GM12892 (cell line): ENCODE data around the gene ATP6V1G3.
"Not testable (repeated sequence)": the region's sequence is repeated elsewhere in the genome, so short reads cannot be mapped to it uniquely, and the experiment has no call there.

ENCODE experiments used
- POLR2A ChIP-seq: IDR thresholded peaks from 2 replicates; pipeline ENCODE4 v1.6.1; 2011; ENCODE audit warnings: low read depth, low read length, control low read depth
- POLR2AphosphoS5 ChIP-seq: IDR thresholded peaks from 2 replicates; pipeline ENCODE4 v1.6.1; 2011; ENCODE audit warnings: low read depth, low read length, control low read depth
- TAF1 ChIP-seq: IDR thresholded peaks from 2 replicates; pipeline ENCODE4 v1.6.1; 2011; ENCODE audit warnings: low read depth, mild to moderate bottlenecking, control low read depth, low read length, borderline replicate concordance

GRCh38 chr1:198524127-198524526 lies 16.4 kb downstream of the ATP6V1G3 start:
- TF ChIP-seq POLR2AphosphoS5, POLR2A, TAF1: not testable (repeated sequence)
